Keratinocyte (primary cell): ENCODE results near the gene RBM3.

Source experiments
- EZH2 ChIP-seq: IDR thresholded peaks from one replicate; pipeline ENCODE4 v1.6.1; 2012; ENCODE audit warnings: inconsistent platforms, mild to moderate bottlenecking, low read length, moderate library complexity
- TF ChIP-seq, protein P1 (sequence below), 3 experiments: IDR thresholded peaks in 1 of 3; conservative IDR thresholded peaks in 1 of 3; optimal IDR thresholded peaks in 1 of 3; 2 replicates in 2 of 3; 3 replicates in 1 of 3; pipeline versions ENCODE3 to v1.5.1; 2011; ENCODE audit warnings: low read length in 3 of 3, mild to moderate bottlenecking in 3 of 3, moderate library complexity in 2 of 3, control low read depth in 1 of 3, inconsistent platforms in 1 of 3; ENCODE audit not compliant: insufficient read depth in 2 of 3; ENCODE audit errors: extremely low read depth in 1 of 3

GRCh38 chrX:48592971-48593370, 18.7 kb downstream of the RBM3 start:
- TF ChIP-seq, protein P1, sequence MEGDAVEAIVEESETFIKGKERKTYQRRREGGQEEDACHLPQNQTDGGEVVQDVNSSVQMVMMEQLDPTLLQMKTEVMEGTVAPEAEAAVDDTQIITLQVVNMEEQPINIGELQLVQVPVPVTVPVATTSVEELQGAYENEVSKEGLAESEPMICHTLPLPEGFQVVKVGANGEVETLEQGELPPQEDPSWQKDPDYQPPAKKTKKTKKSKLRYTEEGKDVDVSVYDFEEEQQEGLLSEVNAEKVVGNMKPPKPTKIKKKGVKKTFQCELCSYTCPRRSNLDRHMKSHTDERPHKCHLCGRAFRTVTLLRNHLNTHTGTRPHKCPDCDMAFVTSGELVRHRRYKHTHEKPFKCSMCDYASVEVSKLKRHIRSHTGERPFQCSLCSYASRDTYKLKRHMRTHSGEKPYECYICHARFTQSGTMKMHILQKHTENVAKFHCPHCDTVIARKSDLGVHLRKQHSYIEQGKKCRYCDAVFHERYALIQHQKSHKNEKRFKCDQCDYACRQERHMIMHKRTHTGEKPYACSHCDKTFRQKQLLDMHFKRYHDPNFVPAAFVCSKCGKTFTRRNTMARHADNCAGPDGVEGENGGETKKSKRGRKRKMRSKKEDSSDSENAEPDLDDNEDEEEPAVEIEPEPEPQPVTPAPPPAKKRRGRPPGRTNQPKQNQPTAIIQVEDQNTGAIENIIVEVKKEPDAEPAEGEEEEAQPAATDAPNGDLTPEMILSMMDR (optimal IDR thresholded peaks at IDR 0.05 in 1 of 3, IDR thresholded peaks at IDR 0.05 in 1 of 3, conservative IDR thresholded peaks at IDR 0.05 in 1 of 3; ENCODE audit: extremely low read depth in 1 of 3, insufficient read depth in 2 of 3, low read length in 3 of 3) = no peak
- TF ChIP-seq EZH2 = no peak
